ENCODE measurements around the gene C2orf49. TPM values are rescaled to one million over a fixed set of nuclear protein-coding genes. Genes with fewer than 3 reads are reported as not detected.

C2orf49 gene
- total and polyA plus RNA-seq, 2 donors (not counting 1 experiment from before 2014, with no cell fraction given) = 7.5 to 29.3 TPM

- no peaks in the 10 kb centered on the region for H3K27me3 Mint-ChIP-seq
- TF ChIP-seq EZH2 (IDR thresholded peaks at IDR 0.05; ENCODE audit: borderline replicate concordance, insufficient read depth, low read depth, low read length, poor library complexity, severe bottlenecking) = no peak
- TF ChIP-seq CTCF (IDR thresholded peaks at IDR 0.05) = no peak
- peaks cover 12% of the 10 kb centered on the region for H3K4me1 Mint-ChIP-seq
- ChIA-PET CTCF (no interaction called here), POLR2A (no interaction called here)
- H3K9me3 Mint-ChIP-seq (ENCODE audit: insufficient read depth) = no peaks in the 10 kb centered on the region
- Histone ChIP-seq H3K36me3 (replicated peaks in 1 of 2; ENCODE audit: control extremely low read depth in 1 of 2, control insufficient read depth in 1 of 2, extremely low read depth in 1 of 2, insufficient read depth in 2 of 2, low read length in 1 of 2) (peaks cover 2 to 28% of the 10 kb centered on the region in 2 experiments), H3K79me2 (ENCODE audit: control insufficient read depth, insufficient read depth, low read length) (peaks cover 70% of the 10 kb centered on the region), H3K4me3 (ENCODE audit: control extremely low read depth in 1 of 5, extremely low read depth in 1 of 5, insufficient read depth in 1 of 5, low read depth in 2 of 5, low read length in 4 of 5) (no peak overlapping the region), H3K27me3 (replicated peaks in 1 of 4; ENCODE audit: control extremely low read depth in 1 of 4, control insufficient read depth in 3 of 4, insufficient read depth in 4 of 4, low read length in 3 of 4) (no peaks in the 10 kb centered on the region), H3K27ac (ENCODE audit: low read length in 2 of 2) (no peak overlapping the region), H4K20me1 (ENCODE audit: control insufficient read depth, insufficient read depth, low read length, poor library complexity, severe bottlenecking) (peaks cover 49% of the 10 kb centered on the region), H3K9ac (ENCODE audit: low read length) (no peak overlapping the region), H2AFZ (ENCODE audit: insufficient read depth, low read depth, low read length, poor library complexity, severe bottlenecking) (no peak overlapping the region), H3K4me2 (replicated peaks; ENCODE audit: low read depth, low read length, poor library complexity, severe bottlenecking) (no peak overlapping the region), H3K9me3 (ENCODE audit: control extremely low read depth in 1 of 3, control insufficient read depth in 2 of 3, insufficient read depth in 1 of 3, low read length in 2 of 3) (no peaks in the 10 kb centered on the region), H3K4me1 (ENCODE audit: control insufficient read depth in 2 of 2, insufficient read depth in 2 of 2, low read length in 2 of 2) (peaks cover 0 to 6% of the 10 kb centered on the region in 2 donors)
- H3K4me3 Mint-ChIP-seq = no peak overlapping the region
- 91% methylated on average over 6 of the region's 7 CpGs for WGBS (ENCODE audit: insufficient coverage)
- intact Hi-C loops (cut with micrococcal nuclease) = no loop called here
- H3K27ac Mint-ChIP-seq = no peak overlapping the region
- ATAC-seq (ENCODE audit: low read depth) (no peak), DNase-seq (no peak)
Measured at GRCh38 chr2:105307146-105307545, 30.2 kb upstream of the C2orf49 start.

DNA sequence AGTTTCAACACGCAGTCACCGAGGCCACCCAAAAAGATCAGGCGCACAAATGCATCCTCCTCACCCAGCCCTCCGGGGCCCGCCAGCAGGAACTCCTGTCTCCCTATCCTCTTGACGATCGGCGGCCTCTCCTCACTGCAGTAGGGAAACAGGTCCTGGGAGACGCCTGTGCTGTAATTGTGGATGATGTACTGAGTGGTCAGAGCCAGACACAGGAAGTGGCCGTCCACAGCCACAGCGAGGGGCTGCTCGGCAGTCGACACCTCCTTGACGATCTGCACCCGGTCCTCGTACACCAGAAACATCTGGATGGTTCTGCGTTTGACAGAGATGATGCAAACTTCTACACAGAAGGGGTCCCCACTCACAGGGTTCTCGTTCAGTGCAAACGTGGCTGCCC lies 29.8 kb upstream of the C2orf49 start:
- WGBS (ENCODE audit: insufficient coverage) = 95% methylated on average over 11 of the region's 19 CpGs
- Histone ChIP-seq H4K20me1 (ENCODE audit: control insufficient read depth, insufficient read depth, low read length, poor library complexity, severe bottlenecking) (peaks cover 49% of the 10 kb centered on the region), H3K4me1 (ENCODE audit: control insufficient read depth in 2 of 2, insufficient read depth in 2 of 2, low read length in 2 of 2) (peaks cover 0 to 6% of the 10 kb centered on the region in 2 donors), H3K27ac (ENCODE audit: low read length in 2 of 2) (no peak overlapping the region), H2AFZ (ENCODE audit: insufficient read depth, low read depth, low read length, poor library complexity, severe bottlenecking) (no peak overlapping the region), H3K4me2 (replicated peaks; ENCODE audit: low read depth, low read length, poor library complexity, severe bottlenecking) (no peak overlapping the region), H3K79me2 (ENCODE audit: control insufficient read depth, insufficient read depth, low read length) (peaks cover 73% of the 10 kb centered on the region), H3K27me3 (replicated peaks in 1 of 4; ENCODE audit: control extremely low read depth in 1 of 4, control insufficient read depth in 3 of 4, insufficient read depth in 4 of 4, low read length in 3 of 4) (no peaks in the 10 kb centered on the region), H3K4me3 (ENCODE audit: control extremely low read depth in 1 of 5, extremely low read depth in 1 of 5, insufficient read depth in 1 of 5, low read depth in 2 of 5, low read length in 4 of 5) (no peak overlapping the region), H3K9ac (ENCODE audit: low read length) (no peak overlapping the region), H3K9me3 (ENCODE audit: control extremely low read depth in 1 of 3, control insufficient read depth in 2 of 3, insufficient read depth in 1 of 3, low read length in 2 of 3) (no peaks in the 10 kb centered on the region), H3K36me3 (replicated peaks in 1 of 2; ENCODE audit: control extremely low read depth in 1 of 2, control insufficient read depth in 1 of 2, extremely low read depth in 1 of 2, insufficient read depth in 2 of 2, low read length in 1 of 2) (peaks cover 2 to 28% of the 10 kb centered on the region in 2 experiments)
- POLR2A ChIA-PET = no interaction called here
- TF ChIP-seq EZH2 (IDR thresholded peaks at IDR 0.05; ENCODE audit: borderline replicate concordance, insufficient read depth, low read depth, low read length, poor library complexity, severe bottlenecking) (no peak), CTCF (IDR thresholded peaks at IDR 0.05) (no peak)
- Mint-ChIP-seq H3K27ac (no peak overlapping the region), H3K4me3 (no peak overlapping the region), H3K9me3 (ENCODE audit: insufficient read depth) (no peaks in the 10 kb centered on the region), H3K4me1 (peaks cover 10% of the 10 kb centered on the region), H3K27me3 (no peaks in the 10 kb centered on the region)
- DNase-seq = no peak
- intact Hi-C loops (cut with micrococcal nuclease) = no loop called here
- no peak for ATAC-seq (ENCODE audit: low read depth)
- CTCF ChIA-PET = no interaction called here

All from B cell (primary cell).